A204.1 (cell line): Measurements from ENCODE around the gene CAMTA1.

ENCODE experiments used
- FAIRE-seq: peaks from 2 replicates; lab custom pipeline; 2012; peaks lifted over from hg19 to GRCh38; lab: Jason Lieb, UNC

CAMTA1 gene

GRCh38 chr1:7519861-7520395 is 734.7 kb downstream of the CAMTA1 start:
- no peak for FAIRE-seq

- no peak for FAIRE-seq
Observed at GRCh38 chr1:7520496-7520895, 735.2 kb downstream of the CAMTA1 start.

- FAIRE-seq, result no peak
Observed at GRCh38 chr1:7524341-7525337, 739.4 kb downstream of the CAMTA1 start.

GRCh38 chr1:7525338-7526063 is 740.2 kb downstream of the CAMTA1 start:
- no peak for FAIRE-seq

- FAIRE-seq, result no peak
Observed at GRCh38 chr1:7526196-7526866, 741.1 kb downstream of the CAMTA1 start.

- FAIRE-seq, result no peak
Observed at GRCh38 chr1:7526867-7527732, 741.8 kb downstream of the CAMTA1 start.

GRCh38 chr1:7527733-7528045 is 742.4 kb downstream of the CAMTA1 start:
- no peak for FAIRE-seq

GRCh38 chr1:7528386-7529198 is 743.3 kb downstream of the CAMTA1 start:
- FAIRE-seq, result no peak

GRCh38 chr1:7529917-7530316 is 744.7 kb downstream of the CAMTA1 start:
- no peak for FAIRE-seq

- no peak for FAIRE-seq
Observed at GRCh38 chr1:7531562-7532340, 746.5 kb downstream of the CAMTA1 start.

- FAIRE-seq, result no peak
Observed at GRCh38 chr1:7533006-7533405, 747.8 kb downstream of the CAMTA1 start.

GRCh38 chr1:7534061-7534825 is 749.0 kb downstream of the CAMTA1 start:
- FAIRE-seq, result no peak

- no peak for FAIRE-seq
Observed at GRCh38 chr1:7535016-7535415, 749.8 kb downstream of the CAMTA1 start.

- peak; percentile 88 for FAIRE-seq
Observed at GRCh38 chr1:7535934-7536878, 751.0 kb downstream of the CAMTA1 start.

GRCh38 chr1:7536891-7537591 is 751.8 kb downstream of the CAMTA1 start:
- no peak for FAIRE-seq

- no peak for FAIRE-seq
Observed at GRCh38 chr1:7538033-7538432, 752.8 kb downstream of the CAMTA1 start.
